HepG2 (cell line): Measurements from ENCODE around the gene FTL. TPM values are rescaled to one million over a fixed set of nuclear protein-coding genes. Genes with fewer than 3 reads are reported as not detected.
"Not testable (repeated sequence)": the region's sequence is repeated elsewhere in the genome, so short reads cannot be mapped to it uniquely, and the experiment has no call there.

Source experiments
- ATAC-seq: fragments of 200-7000 bp; cut with Tn5 transposase; 3 replicates; pipeline ENCODE4 v1.9.1; 2020; ENCODE audit warnings: mild to moderate bottlenecking, moderate library complexity
- BruUV-seq: library from RNA; stranded (reverse); fragments of 400-500 nt; replicated peaks from 2 replicates; lab custom pipeline; 2021; lab: Mats Ljungman, UMichigan
- CTCF ChIA-PET: fragments of 300-600 bp; formaldehyde crosslinking; extraction: SDS; loops from one replicate; lab custom pipeline; 2021; ENCODE audit warnings: low total read pairs, inconsistent platforms, low intra/inter-chr PET ratio; lab: Yijun Ruan, JAX
- POLR2A ChIA-PET: fragments of 350-600 bp; sonication (Branson Sonifier 250); formaldehyde crosslinking; loops from one replicate; lab custom pipeline; 2020; ENCODE audit warnings: antibody characterized with exemption, inconsistent platforms; lab: Yijun Ruan, JAX
- DNase-seq: peaks from one replicate; pipeline ENCODE4 v3.0.0-alpha.2; 2015; ENCODE audit warnings: low spot score
- FAIRE-seq: peaks from 3 replicates; lab custom pipeline; 2011; peaks lifted over from hg19 to GRCh38; lab: Jason Lieb, UNC
- H2AFZ ChIP-seq: one replicate; pipeline ENCODE4 v1.6.1; 2011; ENCODE audit warnings: low read length, inconsistent platforms
- H3K27ac ChIP-seq: fragments of 300-600 bp; 3 replicates; pipeline ENCODE4 v1.8.0; 2011; ENCODE audit warnings: mixed run types, mild to moderate bottlenecking, mixed read lengths, low read length, inconsistent platforms; ENCODE audit not compliant: insufficient read depth; ENCODE audit errors: extremely low read length
- H3K27me3 ChIP-seq, 2 experiments: fragments of 200-600 bp in 1 of 2; 2 replicates in 1 of 2; 3 replicates in 1 of 2; pipeline versions ENCODE4 v1.6.0 to v1.8.0; 2011; ENCODE audit warnings: low read length in 2 of 2, mild to moderate bottlenecking in 2 of 2, moderate library complexity in 2 of 2, inconsistent platforms in 1 of 2; ENCODE audit not compliant: insufficient read depth in 2 of 2, control insufficient read depth in 1 of 2
- H3K36me3 ChIP-seq, 2 experiments: fragments of 200-600 bp in 1 of 2; replicated peaks in 1 of 2; 2 replicates in 1 of 2; 3 replicates in 1 of 2; pipeline versions ENCODE4 v1.5.1 to v1.8.0; 2011; ENCODE audit warnings: low read length in 2 of 2, inconsistent platforms in 1 of 2; ENCODE audit not compliant: insufficient read depth in 2 of 2, control insufficient read depth in 1 of 2
- H3K4me1 ChIP-seq: 2 replicates; pipeline ENCODE4 v1.5.1; 2012; ENCODE audit warnings: low read length, inconsistent platforms; ENCODE audit not compliant: insufficient read depth
- H3K4me2 ChIP-seq: 2 replicates; pipeline ENCODE4 v1.6.0; 2011; ENCODE audit warnings: low read depth, low read length, inconsistent platforms
- H3K4me3 ChIP-seq, 3 experiments: fragments of 200-600 bp in 1 of 3; sonication (generic), shearing (Covaris generic) in 1 of 3; replicated peaks in 1 of 3; 2 replicates each; pipeline ENCODE4 v1.5.1; 2011 to 2016; ENCODE audit warnings: low read length in 3 of 3, inconsistent platforms in 2 of 3, low read depth in 2 of 3, mild to moderate bottlenecking in 2 of 3, control low read depth in 1 of 3, mixed read lengths in 1 of 3; ENCODE audit not compliant: insufficient read depth in 1 of 3
- H3K79me2 ChIP-seq: one replicate; pipeline ENCODE4 v1.6.1; 2011; ENCODE audit warnings: low read length, inconsistent platforms; ENCODE audit not compliant: insufficient read depth
- H3K9ac ChIP-seq: 2 replicates; pipeline ENCODE4 v1.6.0; 2011; ENCODE audit warnings: mild to moderate bottlenecking, low read depth, low read length, inconsistent platforms; ENCODE audit not compliant: insufficient read depth
- H3K9me3 ChIP-seq: 2 replicates; pipeline ENCODE4 v1.5.1; 2012; ENCODE audit warnings: mild to moderate bottlenecking, low read length
- H4K20me1 ChIP-seq: 2 replicates; pipeline ENCODE4 v1.6.0; 2011; ENCODE audit warnings: inconsistent platforms, mild to moderate bottlenecking, low read length, moderate library complexity; ENCODE audit not compliant: insufficient read depth
- ARID5B ChIP-seq: IDR thresholded peaks from 2 replicates; pipeline ENCODE4 v1.4.0; 2020; ENCODE audit warnings: mild to moderate bottlenecking, missing genetic modification reagents
- CREM ChIP-seq, 2 experiments: sonication (generic) in 1 of 2; formaldehyde crosslinking in 1 of 2; IDR thresholded peaks; 2 replicates each; pipeline versions ENCODE4 v1.4.0 to v1.6.1; 2016 to 2020; ENCODE audit warnings: antibody characterized with exemption in 1 of 2, mild to moderate bottlenecking in 1 of 2, missing genetic modification reagents in 1 of 2
- FOXM1 ChIP-seq: sonication (generic); formaldehyde crosslinking; IDR thresholded peaks from 2 replicates; pipeline ENCODE4 v1.5.0; 2020; ENCODE audit warnings: missing genetic modification reagents
- HCFC1 ChIP-seq: fragments of 150-350 bp; IDR thresholded peaks from 2 replicates; pipeline ENCODE4 v1.6.1; 2014; ENCODE audit warnings: low read depth, low read length
- KMT2B ChIP-seq: IDR thresholded peaks from 2 replicates; pipeline ENCODE4 v1.6.1; 2016; ENCODE audit warnings: missing genetic modification reagents, missing compliant biosample characterization
- SUZ12 ChIP-seq: fragments of 150-350 bp; IDR thresholded peaks from 2 replicates; pipeline ENCODE4 v1.6.1; 2014; ENCODE audit warnings: low read depth, low read length
- THAP11 ChIP-seq: IDR thresholded peaks from 2 replicates; pipeline ENCODE4 v1.6.1; 2016; ENCODE audit warnings: missing biosample characterization, missing genetic modification reagents
- WIZ ChIP-seq: sonication (generic); formaldehyde crosslinking; IDR thresholded peaks from 2 replicates; pipeline ENCODE4 v1.5.1; 2020; ENCODE audit warnings: mild to moderate bottlenecking, missing genetic modification reagents
- ZBTB38 ChIP-seq: sonication (generic); formaldehyde crosslinking; IDR thresholded peaks from 2 replicates; pipeline ENCODE4 v1.5.1; 2020; ENCODE audit warnings: mild to moderate bottlenecking, missing genetic modification reagents
- ZNF143 ChIP-seq: sonication (generic); formaldehyde crosslinking; IDR thresholded peaks from 2 replicates; pipeline ENCODE4 v1.4.0; 2020; ENCODE audit warnings: missing genetic modification reagents
- ZNF567 ChIP-seq: sonication (generic); formaldehyde crosslinking; IDR thresholded peaks from 2 replicates; pipeline ENCODE4 v1.8.1; 2023; ENCODE audit warnings: mild to moderate bottlenecking, missing genetic modification reagents, borderline replicate concordance
- WGBS: methylation state at CpG from one replicate; pipeline ENCODE4 v1.1.6; 2017; ENCODE audit warnings: low lambda C conversion rate; 5-methylcytosine and 5-hydroxymethylcytosine counted together
- in situ Hi-C: cut with HindIII; loops from 2 replicates; pipeline ENCODE4 v1.10.0; 2017; ENCODE audit warnings: low pct_unique_long_range_greater_than_20kb; ENCODE audit not compliant: extremely low pct_ligation_motif_present
- intact Hi-C: fragments of 100-400 bp; cut with micrococcal nuclease; formaldehyde crosslinking; loops from one replicate; pipeline ENCODE4 v1.10.0; 2022; ENCODE audit not compliant: unreplicated experiment
- polyA plus RNA-seq, 8 experiments: library from polyadenylated mRNA; depleted of rRNA in 3 of 8; stranded (reverse) in 7 of 8; unstranded in 1 of 8; fragments of >200 nt; fragmentation: Illumina TruSeq in 4 of 8; extraction: Trizol in 4 of 8; gene quantifications; 2 replicates each; pipeline versions ENCODE4 v1.2.1 to v1.2.3, GENCODE V29; 2011 to 2016; ENCODE audit warnings: low read depth in 4 of 8, missing spikeins in 1 of 8, mixed read lengths in 1 of 8; ENCODE audit not compliant: insufficient read depth in 1 of 8
- total RNA-seq, 5 experiments: library from RNA; depleted of rRNA; stranded (reverse); fragments of >200 nt; fragmentation: Illumina TruSeq; extraction: Trizol; gene quantifications; 2 replicates each; pipeline ENCODE4 v1.2.3, GENCODE V29; 2016; ENCODE audit warnings: low read depth in 1 of 5
- TF ChIP-seq, protein P1 (sequence below): sonication (generic); formaldehyde crosslinking; IDR thresholded peaks from 2 replicates; pipeline ENCODE4 v1.8.0; 2022; ENCODE audit warnings: missing genetic modification reagents, mild to moderate bottlenecking, borderline replicate concordance

The FTL gene
- total and polyA plus RNA-seq, 2 of the 13 experiments (the other 11 are each of a cell fraction or from before 2014, with no cell fraction given): 2,721 to 8,800 TPM

GRCh38 chr19:48918071-48918470 is 47.0 kb upstream of the FTL start (continued):
- TF ChIP-seq, protein P1, sequence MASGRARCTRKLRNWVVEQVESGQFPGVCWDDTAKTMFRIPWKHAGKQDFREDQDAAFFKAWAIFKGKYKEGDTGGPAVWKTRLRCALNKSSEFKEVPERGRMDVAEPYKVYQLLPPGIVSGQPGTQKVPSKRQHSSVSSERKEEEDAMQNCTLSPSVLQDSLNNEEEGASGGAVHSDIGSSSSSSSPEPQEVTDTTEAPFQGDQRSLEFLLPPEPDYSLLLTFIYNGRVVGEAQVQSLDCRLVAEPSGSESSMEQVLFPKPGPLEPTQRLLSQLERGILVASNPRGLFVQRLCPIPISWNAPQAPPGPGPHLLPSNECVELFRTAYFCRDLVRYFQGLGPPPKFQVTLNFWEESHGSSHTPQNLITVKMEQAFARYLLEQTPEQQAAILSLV (CRISPR knock-in tag): no peak

GRCh38 chr19:48918801-48919247 is 46.3 kb upstream of the FTL start:
- Histone ChIP-seq H3K4me1 (no peaks in the 10 kb centered on the region), H3K9me3 (no peaks in the 10 kb centered on the region), H3K36me3 (peaks cover 10 to 37% of the 10 kb centered on the region in 2 experiments; a peak in 4 of 5 replicates), H3K79me2 (no peaks in the 10 kb centered on the region), H3K4me3 (no peak overlapping the region), H3K27me3 (no peaks in the 10 kb centered on the region), H2AFZ (no peak overlapping the region), H3K27ac (no peak overlapping the region), H3K9ac (no peak overlapping the region), H4K20me1 (no peaks in the 10 kb centered on the region), H3K4me2 (no peak overlapping the region)
- DNase-seq (no peak), FAIRE-seq (no peak), ATAC-seq (peak; percentile 51)
- in situ Hi-C loops: no loop called here
- no TSS peak for BruUV-seq
- POLR2A ChIA-PET: interaction anchor here (0.6 to 0.9 kb wide), 4 partner anchors 45 to 111 kb away, joined by 3 to 4 read pairs (median 4); no protein-coding TSS in a partner anchor
- 94% methylated on average over 17 of the region's 18 CpGs for WGBS
- intact Hi-C loops: no loop called here
- CTCF ChIA-PET: no interaction called here
- TF ChIP-seq CREM (IDR thresholded peaks at IDR 0.05) (peak; percentile 60; the same call in 1 of the 2 replicates), CREM (CRISPR knock-in tag; IDR thresholded peaks at IDR 0.05) (no peak), KMT2B (CRISPR knock-in tag) (no peak), WIZ (CRISPR knock-in tag) (no peak), FOXM1 (CRISPR knock-in tag) (no peak), ZBTB38 (CRISPR knock-in tag) (peak; percentile 66; the same call in 1 of the 2 replicates), ZNF567 (no peak), SUZ12 (peak; percentile 65), THAP11 (CRISPR knock-in tag) (peak; percentile 96), ARID5B (CRISPR knock-in tag) (no peak), ZNF143 (peak; percentile 91), HCFC1 (peak; percentile 76)
- TF ChIP-seq, all 625 proteins: peak for 6

DNA sequence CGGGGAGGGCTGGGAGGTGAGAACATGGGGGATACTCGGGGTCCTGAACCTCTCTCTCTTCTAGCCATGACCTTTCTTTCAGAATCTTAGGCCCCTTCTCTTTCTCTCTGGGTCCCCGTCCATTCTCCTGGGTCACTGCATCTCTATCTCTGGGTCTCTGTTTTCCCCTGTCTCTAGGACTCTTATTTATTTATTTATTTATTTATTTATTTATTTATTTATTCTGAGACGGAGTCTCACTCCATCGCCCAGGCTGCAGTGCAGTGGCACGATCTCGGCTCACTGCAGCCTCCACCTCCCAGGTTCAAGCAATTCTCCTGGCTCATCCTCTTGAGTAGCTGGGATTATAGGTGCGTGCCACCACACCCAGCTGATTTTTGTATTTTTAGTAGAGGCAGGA is 45.8 kb upstream of the FTL start:
- H3K9me3 ChIP-seq, H3K9ac ChIP-seq, in situ Hi-C loops, intact Hi-C loops, H2AFZ ChIP-seq, BruUV-seq, H4K20me1 ChIP-seq, H3K4me1 ChIP-seq, H3K27ac ChIP-seq, H3K79me2 ChIP-seq, ATAC-seq, H3K27me3 ChIP-seq, FAIRE-seq, DNase-seq, H3K4me2 ChIP-seq, CTCF ChIA-PET, H3K4me3 ChIP-seq: not testable (repeated sequence)
- peaks cover 7 to 35% of the 10 kb centered on the region in 2 experiments; a peak in 4 of 5 replicates for H3K36me3 ChIP-seq
- WGBS: 96% methylated on average over 7 of the region's 8 CpGs
- POLR2A ChIA-PET: interaction anchor here (0.6 to 0.9 kb wide), 4 partner anchors 45 to 112 kb away, joined by 3 to 4 read pairs (median 4); no protein-coding TSS in a partner anchor
